LHCN-M2 (cell line): ENCODE measurements around the gene AGAP1. TPM values are rescaled to one million over a fixed set of nuclear protein-coding genes. Genes with fewer than 3 reads are reported as not detected.

Experiments
- DNase-seq: peaks from one replicate; pipeline ENCODE4 v3.0.0-alpha.2; 2012; ENCODE audit warnings: low read depth
- total RNA-seq: library from RNA; depleted of rRNA; stranded (reverse); fragments of >200 nt; gene quantifications from 2 replicates; pipeline ENCODE4 v1.2.3, GENCODE V29; 2014

The AGAP1 gene
- total RNA-seq, 1 experiment from 2014 or later = 15.2 TPM

GRCh38 chr2:235803028-235803427 lies 309.2 kb downstream of the AGAP1 start:
- no peak for DNase-seq

GRCh38 chr2:235804676-235805075 lies 310.8 kb downstream of the AGAP1 start:
- DNase-seq = no peak

- DNase-seq = no peak
Observed at GRCh38 chr2:235806986-235807750, 313.3 kb downstream of the AGAP1 start.

GRCh38 chr2:235808366-235808765 lies 314.5 kb downstream of the AGAP1 start:
- no peak for DNase-seq

DNA sequence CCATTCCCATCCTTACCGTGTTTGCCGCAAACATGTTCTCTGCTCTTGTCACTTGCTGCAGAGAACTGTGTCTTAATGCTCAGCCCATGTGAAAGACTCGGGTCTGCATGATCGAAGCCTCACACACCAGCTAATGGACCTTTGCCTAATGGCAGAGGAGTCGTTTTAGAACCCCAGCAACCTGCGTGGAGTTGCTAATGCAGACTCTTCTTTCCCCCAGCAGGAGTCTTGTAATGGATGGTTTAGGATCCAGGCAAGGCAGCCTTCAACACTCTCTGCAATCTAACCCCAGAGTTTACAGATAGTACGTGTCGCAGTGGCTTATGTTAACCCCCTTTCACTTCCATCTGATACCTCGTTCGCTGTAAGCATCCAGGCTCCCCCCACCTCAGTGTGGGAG lies 316.4 kb downstream of the AGAP1 start:
- no peak for DNase-seq

GRCh38 chr2:235810846-235811245 lies 317.0 kb downstream of the AGAP1 start:
- no peak for DNase-seq

GRCh38 chr2:235811446-235812184 lies 317.8 kb downstream of the AGAP1 start:
- no peak for DNase-seq

- no peak for DNase-seq
Observed at GRCh38 chr2:235812185-235812665, 318.4 kb downstream of the AGAP1 start.

GRCh38 chr2:235813398-235813797 lies 319.6 kb downstream of the AGAP1 start:
- no peak for DNase-seq

GRCh38 chr2:235820571-235820970 lies 326.7 kb downstream of the AGAP1 start:
- no peak for DNase-seq

DNA sequence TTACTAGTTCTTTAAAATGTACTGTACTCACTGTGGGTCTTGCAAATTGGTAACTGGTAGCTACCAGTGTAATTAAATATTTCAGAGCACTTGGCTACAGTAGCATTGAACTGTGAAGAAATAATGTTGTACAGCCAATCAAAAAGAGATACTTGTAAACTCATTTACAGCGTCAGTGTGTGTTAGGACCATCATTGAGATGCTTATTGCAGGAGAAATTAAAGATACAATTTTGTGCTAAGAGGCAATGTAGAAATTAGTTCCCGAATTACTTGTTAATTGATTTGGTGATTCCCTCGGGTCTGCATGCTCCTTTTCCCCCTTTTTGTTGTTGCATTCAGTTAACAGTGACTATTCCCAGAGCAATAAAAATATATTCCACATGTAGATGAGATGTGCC lies 330.5 kb downstream of the AGAP1 start:
- no peak for DNase-seq

DNA sequence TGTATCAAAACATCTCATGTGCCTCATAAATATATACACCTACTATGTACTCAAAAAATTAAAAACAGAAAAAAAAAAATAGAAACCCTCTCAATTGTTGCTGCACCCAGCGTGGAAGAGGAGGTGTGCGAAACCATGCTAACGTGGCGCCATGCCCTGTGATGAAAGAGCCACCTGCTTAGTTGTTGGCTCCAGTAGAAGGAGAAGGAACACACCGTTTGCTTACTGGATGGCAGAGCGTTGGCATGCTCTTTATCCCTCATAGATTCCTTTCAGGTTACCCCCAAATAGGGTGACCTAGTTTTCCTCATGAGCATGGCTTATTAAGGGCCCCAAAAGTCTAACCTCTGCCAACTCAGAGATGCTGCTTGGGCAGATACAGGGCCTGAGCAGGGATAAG lies 332.1 kb downstream of the AGAP1 start:
- DNase-seq = no peak

DNA sequence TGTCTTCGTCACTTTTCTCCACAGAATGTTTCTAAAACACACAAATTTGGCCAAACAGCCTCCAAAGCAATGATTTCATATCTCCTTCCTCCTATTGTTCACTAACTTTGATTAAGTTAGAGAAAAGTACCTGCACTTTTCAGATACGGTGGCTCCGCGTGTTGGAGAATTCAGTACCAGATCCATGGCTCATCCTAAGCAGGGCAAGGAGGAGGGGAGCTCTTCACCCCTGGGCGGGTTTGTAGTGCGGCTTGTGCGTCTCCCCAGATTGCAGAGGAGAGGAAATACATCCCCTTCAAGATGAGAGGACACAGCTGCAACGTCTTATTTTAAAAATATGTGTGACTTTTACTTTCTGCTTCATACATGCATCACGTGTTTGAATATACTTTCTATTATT lies 333.0 kb downstream of the AGAP1 start:
- no peak for DNase-seq

DNA sequence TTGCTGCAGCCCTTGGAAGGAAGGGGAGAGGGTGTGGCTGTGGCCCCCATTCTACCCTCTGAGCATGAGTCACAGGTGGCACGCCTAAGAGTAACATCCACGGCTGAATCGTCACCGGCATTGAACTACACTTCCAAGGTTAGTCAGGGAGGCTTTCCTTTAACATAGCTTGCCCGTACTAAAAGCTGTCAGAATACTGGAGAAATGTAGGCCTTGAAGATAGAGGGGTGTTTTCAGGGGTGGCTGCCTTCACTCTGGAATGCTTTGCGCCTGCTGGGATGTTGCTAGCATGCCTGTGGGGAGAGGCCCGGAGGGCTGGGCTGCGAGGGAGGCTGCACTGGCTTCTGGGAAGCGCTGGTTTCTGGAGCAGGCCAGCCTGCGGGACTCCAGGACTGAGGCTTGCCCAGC lies 333.7 kb downstream of the AGAP1 start:
- peak; percentile 5 for DNase-seq

- no peak for DNase-seq
Observed at GRCh38 chr2:235829726-235830125, 335.9 kb downstream of the AGAP1 start.

- no peak for DNase-seq
Observed at GRCh38 chr2:235831755-235832154, 337.9 kb downstream of the AGAP1 start.

GRCh38 chr2:235832941-235833340 lies 339.1 kb downstream of the AGAP1 start:
- DNase-seq = no peak

- no peak for DNase-seq
Observed at GRCh38 chr2:235833971-235834620, 340.3 kb downstream of the AGAP1 start.

DNA sequence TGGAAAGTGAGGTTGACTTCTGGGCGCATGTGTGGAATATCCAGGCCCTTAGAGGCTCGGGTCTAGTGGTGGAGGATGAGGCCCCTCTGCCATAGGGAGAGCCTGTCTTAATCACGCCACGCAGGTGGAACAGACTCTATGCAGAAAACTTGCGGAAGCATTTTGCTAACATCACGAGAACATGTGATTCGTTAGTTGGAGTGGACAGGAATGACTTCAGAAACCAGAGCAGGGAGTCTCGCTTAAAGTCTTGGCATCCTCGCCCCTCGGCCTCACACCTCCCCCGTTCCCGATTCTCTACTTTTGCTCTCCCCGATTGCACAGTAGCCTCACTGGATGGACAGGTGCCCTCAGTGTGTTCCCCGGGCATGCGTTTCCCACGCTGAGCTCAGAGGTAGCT lies 340.9 kb downstream of the AGAP1 start:
- DNase-seq = no peak

GRCh38 chr2:235835810-235836209 lies 342.0 kb downstream of the AGAP1 start:
- no peak for DNase-seq

DNA sequence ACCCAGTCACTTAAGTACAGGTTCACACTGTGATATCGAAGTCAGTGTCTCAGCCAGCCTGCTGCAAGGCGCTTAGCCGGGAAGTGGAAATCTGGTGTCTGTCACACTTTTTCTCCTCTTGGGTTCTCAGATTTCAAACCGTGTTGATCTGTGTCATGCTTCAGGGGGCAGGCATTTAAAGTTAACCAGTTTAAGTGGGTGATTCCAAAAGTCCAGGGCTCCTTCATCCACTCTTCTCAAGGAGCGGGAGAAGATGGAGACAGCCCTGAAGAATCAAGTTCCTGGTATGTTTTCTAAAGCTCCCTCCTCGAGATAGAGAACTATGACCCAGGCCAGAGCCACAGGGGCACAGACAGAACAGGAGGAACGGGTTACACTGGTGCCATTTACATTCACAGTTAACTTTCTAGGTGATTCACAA lies 342.7 kb downstream of the AGAP1 start:
- DNase-seq = no peak

GRCh38 chr2:235839226-235839625 lies 345.4 kb downstream of the AGAP1 start:
- DNase-seq = no peak
